ENCODE measurements around the gene PRPF8.

The PRPF8 gene

GRCh38 chr17:1684378-1685189 lies at the start of gene PRPF8:
TSS of gene PRPF8 (minus strand) at chr17:1684867. CDS start at chr17:1684571, 296 bp downstream.
- peaks cover 9 to 15% of the 10 kb centered on the region in 2 donors for H3K4me1 ChIP-seq (ENCODE audit: control insufficient read depth in 2 of 2, insufficient read depth in 2 of 2, low read length in 2 of 2)
- peak within 1 kb of the TSS; percentile 81 to 84 for H3K9ac ChIP-seq (ENCODE audit: low read depth in 1 of 2, low read length in 2 of 2)

GRCh38 chr17:1733759-1734158 lies 49.1 kb upstream of the PRPF8 start:
- Histone ChIP-seq H3K9me3 (ENCODE audit: control insufficient read depth in 2 of 2, low read length in 2 of 2) (no peaks in the 10 kb centered on the region), H3K36me3 (ENCODE audit: control insufficient read depth in 2 of 2, insufficient read depth in 2 of 2, low read length in 2 of 2) (peaks cover 23 to 31% of the 10 kb centered on the region in 2 donors), H3K4me3 (ENCODE audit: low read length in 2 of 2) (no peak overlapping the region), H3K9ac (ENCODE audit: low read depth in 1 of 2, low read length in 2 of 2) (no peak overlapping the region), H3K27me3 (ENCODE audit: control insufficient read depth in 2 of 2, insufficient read depth in 2 of 2, low read length in 2 of 2) (no peaks in the 10 kb centered on the region), H3K4me1 (ENCODE audit: control insufficient read depth in 2 of 2, insufficient read depth in 2 of 2, low read length in 2 of 2) (peaks cover 6 to 9% of the 10 kb centered on the region in 2 donors), H3K27ac (ENCODE audit: low read depth in 2 of 2, low read length in 2 of 2) (no peak overlapping the region)

More at GRCh38 chr17:1684378-1685189, at the start of gene PRPF8:
- H3K27me3 ChIP-seq (ENCODE audit: control insufficient read depth in 2 of 2, insufficient read depth in 2 of 2, low read length in 2 of 2): no peaks in the 10 kb centered on the region
- peak within 1 kb of the TSS; percentile 84 to 87 for H3K4me3 ChIP-seq (ENCODE audit: low read length in 2 of 2)
- peaks cover 31 to 33% of the 10 kb centered on the region in 2 donors for H3K36me3 ChIP-seq (ENCODE audit: control insufficient read depth in 2 of 2, insufficient read depth in 2 of 2, low read length in 2 of 2)
- H3K27ac ChIP-seq (ENCODE audit: low read depth in 2 of 2, low read length in 2 of 2): peak within 1 kb of the TSS; percentile 92 to 95
- H3K9me3 ChIP-seq (ENCODE audit: control insufficient read depth in 2 of 2, low read length in 2 of 2): no peaks in the 10 kb centered on the region

- Histone ChIP-seq H3K9me3 (ENCODE audit: control insufficient read depth in 2 of 2, low read length in 2 of 2) (no peaks in the 10 kb centered on the region), H3K4me1 (ENCODE audit: control insufficient read depth in 2 of 2, insufficient read depth in 2 of 2, low read length in 2 of 2) (peaks cover 6 to 9% of the 10 kb centered on the region in 2 donors), H3K27me3 (ENCODE audit: control insufficient read depth in 2 of 2, insufficient read depth in 2 of 2, low read length in 2 of 2) (no peaks in the 10 kb centered on the region), H3K4me3 (ENCODE audit: low read length in 2 of 2) (no peak overlapping the region), H3K27ac (ENCODE audit: low read depth in 2 of 2, low read length in 2 of 2) (no peak overlapping the region), H3K9ac (ENCODE audit: low read depth in 1 of 2, low read length in 2 of 2) (no peak overlapping the region), H3K36me3 (ENCODE audit: control insufficient read depth in 2 of 2, insufficient read depth in 2 of 2, low read length in 2 of 2) (peaks cover 27 to 35% of the 10 kb centered on the region in 2 donors)
Observed at GRCh38 chr17:1732833-1733321, 48.2 kb upstream of the PRPF8 start.

- Histone ChIP-seq H3K9ac (ENCODE audit: low read depth in 1 of 2, low read length in 2 of 2) (no peak overlapping the region), H3K4me1 (ENCODE audit: control insufficient read depth in 2 of 2, insufficient read depth in 2 of 2, low read length in 2 of 2) (peaks cover 6 to 9% of the 10 kb centered on the region in 2 donors), H3K36me3 (ENCODE audit: control insufficient read depth in 2 of 2, insufficient read depth in 2 of 2, low read length in 2 of 2) (peaks cover 24 to 36% of the 10 kb centered on the region in 2 donors), H3K27ac (ENCODE audit: low read depth in 2 of 2, low read length in 2 of 2) (no peak overlapping the region), H3K27me3 (ENCODE audit: control insufficient read depth in 2 of 2, insufficient read depth in 2 of 2, low read length in 2 of 2) (no peaks in the 10 kb centered on the region), H3K4me3 (ENCODE audit: low read length in 2 of 2) (no peak overlapping the region), H3K9me3 (ENCODE audit: control insufficient read depth in 2 of 2, low read length in 2 of 2) (no peaks in the 10 kb centered on the region)
Observed at GRCh38 chr17:1732241-1732832, 47.7 kb upstream of the PRPF8 start.

GRCh38 chr17:1731194-1731506 lies 46.5 kb upstream of the PRPF8 start:
- Histone ChIP-seq H3K36me3 (ENCODE audit: control insufficient read depth in 2 of 2, insufficient read depth in 2 of 2, low read length in 2 of 2) (peaks cover 23 to 37% of the 10 kb centered on the region in 2 donors), H3K9me3 (ENCODE audit: control insufficient read depth in 2 of 2, low read length in 2 of 2) (no peaks in the 10 kb centered on the region), H3K9ac (ENCODE audit: low read depth in 1 of 2, low read length in 2 of 2) (no peak overlapping the region), H3K27ac (ENCODE audit: low read depth in 2 of 2, low read length in 2 of 2) (peak overlapping the region in 1 of 2 donors; percentile 77), H3K27me3 (ENCODE audit: control insufficient read depth in 2 of 2, insufficient read depth in 2 of 2, low read length in 2 of 2) (no peaks in the 10 kb centered on the region), H3K4me1 (ENCODE audit: control insufficient read depth in 2 of 2, insufficient read depth in 2 of 2, low read length in 2 of 2) (peaks cover 4 to 6% of the 10 kb centered on the region in 2 donors), H3K4me3 (ENCODE audit: low read length in 2 of 2) (no peak overlapping the region)

GRCh38 chr17:1730326-1731193 lies 45.9 kb upstream of the PRPF8 start:
- peaks cover 6 to 8% of the 10 kb centered on the region in 2 donors for H3K4me1 ChIP-seq (ENCODE audit: control insufficient read depth in 2 of 2, insufficient read depth in 2 of 2, low read length in 2 of 2)
- H3K9me3 ChIP-seq (ENCODE audit: control insufficient read depth in 2 of 2, low read length in 2 of 2): no peaks in the 10 kb centered on the region
- H3K27me3 ChIP-seq (ENCODE audit: control insufficient read depth in 2 of 2, insufficient read depth in 2 of 2, low read length in 2 of 2): no peaks in the 10 kb centered on the region
- H3K9ac ChIP-seq (ENCODE audit: low read depth in 1 of 2, low read length in 2 of 2): peak overlapping the region; percentile 32 to 51
- H3K36me3 ChIP-seq (ENCODE audit: control insufficient read depth in 2 of 2, insufficient read depth in 2 of 2, low read length in 2 of 2): peaks cover 20 to 34% of the 10 kb centered on the region in 2 donors
- peak overlapping the region; percentile 77 for H3K27ac ChIP-seq (ENCODE audit: low read depth in 2 of 2, low read length in 2 of 2)
- no peak overlapping the region for H3K4me3 ChIP-seq (ENCODE audit: low read length in 2 of 2)

- H3K9ac ChIP-seq (ENCODE audit: low read depth in 1 of 2, low read length in 2 of 2): no peak overlapping the region
- peak overlapping the region; percentile 47 to 77 for H3K27ac ChIP-seq (ENCODE audit: low read depth in 2 of 2, low read length in 2 of 2)
- H3K27me3 ChIP-seq (ENCODE audit: control insufficient read depth in 2 of 2, insufficient read depth in 2 of 2, low read length in 2 of 2): no peaks in the 10 kb centered on the region
- H3K36me3 ChIP-seq (ENCODE audit: control insufficient read depth in 2 of 2, insufficient read depth in 2 of 2, low read length in 2 of 2): peaks cover 18 to 34% of the 10 kb centered on the region in 2 donors
- peaks cover 12% of the 10 kb centered on the region in 2 donors for H3K4me1 ChIP-seq (ENCODE audit: control insufficient read depth in 2 of 2, insufficient read depth in 2 of 2, low read length in 2 of 2)
- H3K4me3 ChIP-seq (ENCODE audit: low read length in 2 of 2): no peak overlapping the region
- no peaks in the 10 kb centered on the region for H3K9me3 ChIP-seq (ENCODE audit: control insufficient read depth in 2 of 2, low read length in 2 of 2)
Observed at GRCh38 chr17:1729966-1730325, 45.3 kb upstream of the PRPF8 start.

GRCh38 chr17:1727876-1728630 lies 43.4 kb upstream of the PRPF8 start:
- no peaks in the 10 kb centered on the region for H3K27me3 ChIP-seq (ENCODE audit: control insufficient read depth in 2 of 2, insufficient read depth in 2 of 2, low read length in 2 of 2)
- no peak overlapping the region for H3K4me3 ChIP-seq (ENCODE audit: low read length in 2 of 2)
- H3K9me3 ChIP-seq (ENCODE audit: control insufficient read depth in 2 of 2, low read length in 2 of 2): no peaks in the 10 kb centered on the region
- H3K36me3 ChIP-seq (ENCODE audit: control insufficient read depth in 2 of 2, insufficient read depth in 2 of 2, low read length in 2 of 2): peaks cover 12 to 26% of the 10 kb centered on the region in 2 donors
- no peak overlapping the region for H3K9ac ChIP-seq (ENCODE audit: low read depth in 1 of 2, low read length in 2 of 2)
- no peak overlapping the region for H3K27ac ChIP-seq (ENCODE audit: low read depth in 2 of 2, low read length in 2 of 2)
- H3K4me1 ChIP-seq (ENCODE audit: control insufficient read depth in 2 of 2, insufficient read depth in 2 of 2, low read length in 2 of 2): peaks cover 17 to 20% of the 10 kb centered on the region in 2 donors

GRCh38 chr17:1727258-1727789 lies 42.7 kb upstream of the PRPF8 start:
- Histone ChIP-seq H3K36me3 (ENCODE audit: control insufficient read depth in 2 of 2, insufficient read depth in 2 of 2, low read length in 2 of 2) (peaks cover 9 to 21% of the 10 kb centered on the region in 2 donors), H3K4me1 (ENCODE audit: control insufficient read depth in 2 of 2, insufficient read depth in 2 of 2, low read length in 2 of 2) (peaks cover 19 to 23% of the 10 kb centered on the region in 2 donors), H3K9me3 (ENCODE audit: control insufficient read depth in 2 of 2, low read length in 2 of 2) (no peaks in the 10 kb centered on the region), H3K27ac (ENCODE audit: low read depth in 2 of 2, low read length in 2 of 2) (no peak overlapping the region), H3K27me3 (ENCODE audit: control insufficient read depth in 2 of 2, insufficient read depth in 2 of 2, low read length in 2 of 2) (no peaks in the 10 kb centered on the region), H3K9ac (ENCODE audit: low read depth in 1 of 2, low read length in 2 of 2) (no peak overlapping the region), H3K4me3 (ENCODE audit: low read length in 2 of 2) (no peak overlapping the region)

Data from mucosa of rectum (tissue), 2 donors.